OCI-M2 (cell line): Measurements from ENCODE around the gene ZNRF3.
"Not testable (repeated sequence)": the region's sequence is repeated elsewhere in the genome, so short reads cannot be mapped to it uniquely, and the experiment has no call there.

Experiments used
- DNase-seq: peaks from one replicate; lab custom pipeline; 2025; ENCODE audit not compliant: unreplicated experiment; lab: John Stamatoyannopoulos, UW

Gene ZNRF3

GRCh38 chr22:28929197-28929596 is 45.8 kb downstream of the ZNRF3 start:
- no peak for DNase-seq

GRCh38 chr22:28930357-28931007 is 47.1 kb downstream of the ZNRF3 start:
- no peak for DNase-seq

- no peak for DNase-seq
Observed at GRCh38 chr22:28931844-28932567, 48.6 kb downstream of the ZNRF3 start.

GRCh38 chr22:28933321-28933720 is 49.9 kb downstream of the ZNRF3 start:
- no peak for DNase-seq

- no peak for DNase-seq
Observed at GRCh38 chr22:28934026-28934425, 50.7 kb downstream of the ZNRF3 start.

- no peak for DNase-seq
Observed at GRCh38 chr22:28935140-28935539, 51.8 kb downstream of the ZNRF3 start.

GRCh38 chr22:28935713-28936112 is 52.3 kb downstream of the ZNRF3 start:
- no peak for DNase-seq

GRCh38 chr22:28936200-28936599 is 52.8 kb downstream of the ZNRF3 start:
- DNase-seq = no peak

- DNase-seq = no peak
Observed at GRCh38 chr22:28937206-28938025, 54.0 kb downstream of the ZNRF3 start.

GRCh38 chr22:28938286-28938833 is 55.0 kb downstream of the ZNRF3 start:
- DNase-seq = no peak

GRCh38 chr22:28939394-28939793 is 56.0 kb downstream of the ZNRF3 start:
- no peak for DNase-seq

- DNase-seq = no peak
Observed at GRCh38 chr22:28939932-28940331, 56.6 kb downstream of the ZNRF3 start.

- no peak for DNase-seq
Observed at GRCh38 chr22:28940441-28940840, 57.1 kb downstream of the ZNRF3 start.

GRCh38 chr22:28942333-28942732 is 59.0 kb downstream of the ZNRF3 start:
- no peak for DNase-seq

- no peak for DNase-seq
Observed at GRCh38 chr22:28942801-28943500, 59.6 kb downstream of the ZNRF3 start.

GRCh38 chr22:28943501-28943879 is 60.1 kb downstream of the ZNRF3 start:
- no peak for DNase-seq

- DNase-seq = no peak
Observed at GRCh38 chr22:28947125-28947524, 63.8 kb downstream of the ZNRF3 start.

GRCh38 chr22:28948424-28948823 is 65.1 kb downstream of the ZNRF3 start:
- DNase-seq = no peak

GRCh38 chr22:28948860-28949551 is 65.6 kb downstream of the ZNRF3 start:
- DNase-seq = not testable (repeated sequence)

GRCh38 chr22:28949788-28950187 is 66.4 kb downstream of the ZNRF3 start:
- no peak for DNase-seq
